T follicular helper cell (primary cell): ENCODE data around the gene CTNNA1.
"Not testable (repeated sequence)": the region's sequence is repeated elsewhere in the genome, so short reads cannot be mapped to it uniquely, and the experiment has no call there.

ENCODE experiments used
- DNase-seq: peaks from one replicate; pipeline ENCODE4 v3.0.0-alpha.2; 2020; ENCODE audit warnings: low read depth

Gene CTNNA1

DNA sequence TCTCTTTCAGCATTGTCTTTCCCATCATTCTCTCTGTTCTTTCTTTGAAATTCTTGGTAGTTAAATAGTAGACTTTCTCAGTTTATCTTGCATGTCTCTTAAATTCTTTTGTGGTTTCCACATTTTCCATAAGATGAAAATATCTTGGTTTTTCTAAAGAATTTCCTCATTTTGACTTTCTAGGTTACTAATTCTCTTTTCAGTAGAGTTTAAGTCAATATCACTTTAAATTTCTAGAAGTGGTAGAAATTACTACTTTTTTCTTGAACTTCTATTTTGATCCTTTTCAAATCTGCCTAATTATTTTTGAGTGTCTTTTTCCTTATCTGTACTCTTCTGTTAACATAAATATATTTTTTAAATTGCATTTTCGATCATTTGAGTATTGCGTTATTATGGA, 145.5 kb downstream of the CTNNA1 start:
- no peak for DNase-seq

DNA sequence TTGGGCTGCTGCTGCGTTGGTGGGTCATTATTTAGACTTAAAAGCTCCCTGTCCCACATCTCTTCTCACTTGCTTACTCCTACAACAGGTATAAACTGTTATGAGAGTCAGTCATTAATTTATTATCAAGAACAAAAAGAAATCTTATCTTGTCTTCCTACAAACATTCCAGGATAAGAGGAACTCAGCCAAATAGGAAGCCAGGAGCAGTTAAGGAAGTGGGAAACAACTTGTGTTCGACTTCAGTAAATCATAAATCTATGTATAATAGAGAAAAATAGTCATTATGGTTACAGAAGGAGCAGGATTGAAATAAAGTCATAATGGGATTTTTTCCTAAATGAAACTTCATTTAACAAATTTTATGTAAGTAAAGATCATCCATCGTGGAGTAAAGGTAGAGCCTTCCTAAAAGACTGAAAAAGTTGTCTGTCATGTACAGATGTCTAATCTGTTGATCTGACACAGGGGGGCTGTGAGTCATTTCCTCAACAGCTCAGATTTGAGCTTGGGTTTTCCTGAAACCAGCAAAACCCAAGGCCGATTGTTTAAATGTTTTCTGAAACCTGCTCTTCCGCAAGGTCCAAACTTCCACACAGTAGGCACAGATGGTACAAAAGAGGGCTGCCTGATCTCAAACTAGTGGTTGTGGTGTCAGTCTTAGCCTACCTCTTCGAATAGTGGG, 147.2 kb downstream of the CTNNA1 start:
- no peak for DNase-seq

DNA sequence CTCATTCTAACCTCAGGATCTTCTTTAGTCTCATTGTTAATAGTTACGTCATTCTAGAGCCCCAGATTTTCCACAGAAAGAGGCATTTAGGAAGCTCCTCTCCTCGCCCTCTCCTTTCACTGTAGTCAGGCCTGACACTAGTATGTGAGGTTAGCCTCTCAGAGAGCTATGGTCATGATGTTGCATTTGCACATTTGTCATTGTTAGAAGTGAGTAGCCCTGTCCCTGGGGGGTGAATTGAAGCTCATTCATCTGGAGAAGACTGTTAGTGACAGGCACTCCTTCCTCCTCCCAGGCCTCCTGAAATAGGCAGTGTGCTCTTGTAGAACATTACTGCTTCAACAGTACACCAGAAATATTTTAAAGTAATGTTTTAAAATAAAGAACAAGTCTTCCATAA, 148.5 kb downstream of the CTNNA1 start:
- no peak for DNase-seq

DNA sequence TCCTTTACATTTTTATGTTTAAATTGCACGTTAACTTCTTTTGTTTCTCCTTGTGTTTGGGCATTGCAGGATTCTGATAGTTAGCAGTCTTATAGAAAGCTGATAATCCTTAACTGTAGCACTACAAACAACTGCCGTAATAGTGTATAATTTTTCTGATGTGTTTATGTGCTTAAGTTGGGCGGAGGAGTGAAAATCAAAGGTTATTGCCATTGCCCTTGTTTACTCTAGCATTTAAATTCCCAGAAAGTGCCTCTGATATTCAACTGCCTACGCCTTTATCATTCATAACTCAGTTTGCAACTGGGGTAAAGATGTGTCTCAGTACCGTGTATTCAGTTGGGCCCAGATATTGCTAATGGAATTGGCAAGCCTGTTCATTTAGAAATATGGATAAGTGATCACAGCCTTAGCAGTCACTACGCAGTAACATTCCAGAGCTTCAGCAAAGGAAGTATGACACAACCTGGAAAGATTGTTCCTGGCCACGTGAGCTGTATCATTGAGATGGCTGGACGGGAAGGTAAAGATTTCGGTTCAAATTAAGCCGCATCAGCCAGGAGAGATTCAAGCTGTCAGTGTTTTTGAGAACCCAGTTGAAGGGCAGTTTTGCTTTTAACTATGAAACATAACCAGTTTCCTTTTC, 150.0 kb downstream of the CTNNA1 start:
- no peak for DNase-seq

GRCh38 chr5:138905541-138905940, 152.3 kb downstream of the CTNNA1 start:
- no peak for DNase-seq

- no peak for DNase-seq
These were observed 156.5 kb downstream of the CTNNA1 start for GRCh38 chr5:138909734-138910133.

GRCh38 chr5:138910546-138911185, 157.4 kb downstream of the CTNNA1 start:
- no peak for DNase-seq

- no peak for DNase-seq
These were observed 158.2 kb downstream of the CTNNA1 start for GRCh38 chr5:138911441-138911840.

DNA sequence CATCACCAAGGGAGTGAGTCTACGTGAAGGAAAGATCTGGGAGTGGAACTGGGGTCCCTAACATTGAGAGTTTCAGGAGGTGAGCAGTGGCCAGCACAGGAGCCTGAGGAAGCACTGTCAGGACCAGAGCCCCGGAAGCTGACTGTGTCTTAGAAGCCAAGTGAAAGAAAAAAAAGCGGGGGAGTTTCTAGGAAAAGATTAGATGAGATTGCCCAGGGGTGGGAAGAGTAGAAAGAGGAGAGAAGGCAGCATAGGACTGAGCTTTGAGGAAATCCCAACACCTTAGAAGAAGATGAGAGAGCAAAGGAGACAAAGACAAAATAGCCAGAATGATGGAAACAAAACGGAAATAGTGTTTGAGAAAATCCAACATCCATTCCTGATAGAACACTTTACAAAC, 158.9 kb downstream of the CTNNA1 start:
- DNase-seq = no peak

- DNase-seq = no peak
These were observed 160.5 kb downstream of the CTNNA1 start for GRCh38 chr5:138913773-138914172.

DNA sequence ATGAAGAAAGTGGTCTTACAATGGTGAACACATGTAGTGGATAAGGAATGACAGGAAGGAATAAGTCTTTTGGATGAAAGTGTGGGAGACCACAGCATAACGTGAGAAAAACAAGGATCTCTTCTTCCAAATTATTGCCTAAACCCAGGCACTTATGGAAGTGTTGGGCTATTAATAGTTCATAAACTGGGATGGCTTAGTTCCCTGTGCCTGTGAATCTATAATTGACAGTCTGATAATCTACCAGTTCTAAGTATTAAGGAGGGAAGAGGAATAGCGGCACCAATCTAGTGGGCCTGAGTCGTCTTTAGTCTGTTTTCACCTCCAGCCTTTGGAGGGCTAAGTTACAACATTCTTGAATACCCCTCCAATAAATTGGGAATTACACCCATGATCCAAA, 161.1 kb downstream of the CTNNA1 start:
- DNase-seq = no peak

- DNase-seq = no peak
These were observed 165.5 kb downstream of the CTNNA1 start for GRCh38 chr5:138918686-138919085.

DNA sequence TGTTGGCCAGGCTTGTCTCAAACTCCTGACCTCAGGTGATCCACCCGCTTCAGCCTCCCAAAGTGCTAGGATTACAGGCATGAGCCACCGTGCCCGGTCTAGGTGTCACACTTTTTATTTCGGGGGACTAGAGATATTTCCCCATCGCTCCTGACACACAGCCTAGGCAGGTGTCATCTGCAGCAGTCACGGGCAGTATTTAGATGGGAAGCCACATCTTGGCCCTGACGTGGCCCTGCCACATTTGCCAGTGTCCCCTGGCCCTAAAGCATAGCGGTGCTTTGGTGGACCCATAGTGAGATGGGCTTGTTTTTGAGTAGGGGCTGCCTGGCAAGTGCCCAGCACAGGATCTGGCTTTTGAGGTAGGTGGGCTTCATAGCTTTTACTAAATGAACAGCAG, 167.0 kb downstream of the CTNNA1 start:
- no peak for DNase-seq

DNA sequence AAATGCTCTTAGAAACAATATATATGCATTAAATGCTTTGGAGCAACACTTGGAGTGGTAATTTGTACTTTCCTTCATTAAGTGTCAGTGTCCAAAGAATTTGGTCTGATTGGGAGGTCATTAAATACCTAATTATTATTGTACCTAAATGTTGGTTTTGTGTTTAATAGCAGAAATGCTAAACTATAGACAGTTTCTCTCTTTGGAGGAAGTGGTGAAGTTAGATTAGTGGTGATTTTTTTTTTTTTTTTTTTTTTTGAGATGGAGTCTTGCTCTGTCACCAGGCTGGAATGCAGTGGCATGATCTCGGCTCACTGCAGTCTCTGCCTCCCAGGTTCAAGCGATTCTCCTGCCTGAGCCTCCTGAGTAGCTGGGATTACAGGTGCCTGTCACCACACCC, 168.1 kb downstream of the CTNNA1 start:
- DNase-seq = not testable (repeated sequence)

DNA sequence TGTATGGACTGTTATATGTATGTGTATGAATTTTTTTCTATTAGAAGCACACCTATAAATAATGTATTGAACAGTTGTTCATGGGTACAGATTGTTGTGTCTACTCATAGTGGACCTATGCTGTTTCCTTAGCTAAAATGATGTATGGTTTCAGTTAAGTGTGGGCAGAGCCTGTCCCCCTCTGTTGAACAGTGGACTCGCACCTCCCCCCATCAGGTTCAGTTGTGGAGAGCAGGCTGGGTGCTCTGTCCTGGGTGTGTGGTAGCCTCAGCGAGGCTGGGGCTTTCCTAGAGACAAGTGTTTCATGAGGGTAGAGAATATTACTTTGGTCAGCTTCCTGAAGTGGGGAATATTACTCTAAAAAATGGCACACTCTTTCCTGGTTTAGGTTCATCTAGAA, 169.3 kb downstream of the CTNNA1 start:
- no peak for DNase-seq

DNA sequence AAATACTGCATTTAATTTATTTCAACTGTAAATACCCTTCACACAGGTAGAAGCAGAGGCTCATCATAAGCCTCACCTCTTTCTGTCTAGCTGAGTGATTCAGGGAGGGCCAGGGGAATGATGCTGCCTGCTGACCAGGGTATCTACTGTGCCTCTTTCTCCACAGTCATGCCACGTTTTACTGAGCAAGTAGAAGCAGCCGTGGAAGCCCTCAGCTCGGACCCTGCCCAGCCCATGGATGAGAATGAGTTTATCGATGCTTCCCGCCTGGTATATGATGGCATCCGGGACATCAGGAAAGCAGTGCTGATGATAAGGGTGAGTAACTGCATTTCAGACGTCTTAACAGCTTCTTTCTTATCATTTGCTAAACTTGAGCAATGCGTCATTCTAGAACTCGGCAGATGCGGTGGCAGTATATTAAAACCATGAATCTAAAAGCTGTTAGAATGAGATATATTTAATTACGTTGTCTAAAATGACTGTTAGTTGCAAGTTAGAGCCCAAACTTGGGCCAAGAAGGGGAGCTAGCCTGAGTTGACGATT, 171.9 kb downstream of the CTNNA1 start:
- DNase-seq = no peak

- no peak for DNase-seq
These were observed 173.0 kb downstream of the CTNNA1 start for GRCh38 chr5:138926257-138926656.

- no peak for DNase-seq
These were observed 173.6 kb downstream of the CTNNA1 start for GRCh38 chr5:138926688-138927448.

DNA sequence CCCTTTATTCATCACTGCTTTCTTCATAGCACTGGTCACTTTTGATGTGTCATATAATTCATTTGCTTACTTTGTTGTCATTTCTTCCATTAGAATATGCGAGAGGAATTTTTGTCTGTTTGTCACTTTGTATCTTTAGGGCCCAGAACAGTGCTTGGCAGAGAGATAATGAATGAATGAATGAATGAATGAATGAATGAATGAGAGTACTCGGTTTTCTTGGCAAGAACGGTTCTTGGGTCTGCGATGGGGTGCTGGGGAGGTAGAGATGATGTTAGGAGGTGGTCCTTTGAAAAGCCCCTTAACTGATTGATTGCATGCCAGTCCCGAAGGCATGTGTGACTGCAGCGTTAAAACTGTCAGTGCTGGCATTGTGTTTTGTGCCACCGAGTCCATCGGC, 174.3 kb downstream of the CTNNA1 start:
- DNase-seq = no peak

DNA sequence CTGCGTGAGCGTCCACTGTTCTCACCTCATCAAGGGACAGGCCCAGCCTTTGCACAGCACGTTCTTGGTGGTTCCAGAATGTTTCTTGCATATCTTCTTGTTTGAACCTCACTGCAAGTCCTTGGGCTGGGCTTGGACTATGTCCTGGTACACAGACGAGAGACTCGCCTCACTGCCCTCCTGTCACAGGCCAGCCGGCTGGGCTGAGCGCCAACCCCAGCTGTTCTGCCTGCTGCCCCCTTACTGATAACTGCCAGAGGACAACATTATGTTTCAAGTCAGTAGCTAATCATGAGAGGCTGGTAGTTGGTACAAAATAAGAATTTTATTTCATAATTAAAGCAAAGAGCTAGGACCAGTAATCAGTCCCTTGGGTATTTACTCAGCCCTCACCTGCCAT, 174.8 kb downstream of the CTNNA1 start:
- DNase-seq = no peak

- DNase-seq = no peak
These were observed 176.3 kb downstream of the CTNNA1 start for GRCh38 chr5:138929571-138929955.

DNA sequence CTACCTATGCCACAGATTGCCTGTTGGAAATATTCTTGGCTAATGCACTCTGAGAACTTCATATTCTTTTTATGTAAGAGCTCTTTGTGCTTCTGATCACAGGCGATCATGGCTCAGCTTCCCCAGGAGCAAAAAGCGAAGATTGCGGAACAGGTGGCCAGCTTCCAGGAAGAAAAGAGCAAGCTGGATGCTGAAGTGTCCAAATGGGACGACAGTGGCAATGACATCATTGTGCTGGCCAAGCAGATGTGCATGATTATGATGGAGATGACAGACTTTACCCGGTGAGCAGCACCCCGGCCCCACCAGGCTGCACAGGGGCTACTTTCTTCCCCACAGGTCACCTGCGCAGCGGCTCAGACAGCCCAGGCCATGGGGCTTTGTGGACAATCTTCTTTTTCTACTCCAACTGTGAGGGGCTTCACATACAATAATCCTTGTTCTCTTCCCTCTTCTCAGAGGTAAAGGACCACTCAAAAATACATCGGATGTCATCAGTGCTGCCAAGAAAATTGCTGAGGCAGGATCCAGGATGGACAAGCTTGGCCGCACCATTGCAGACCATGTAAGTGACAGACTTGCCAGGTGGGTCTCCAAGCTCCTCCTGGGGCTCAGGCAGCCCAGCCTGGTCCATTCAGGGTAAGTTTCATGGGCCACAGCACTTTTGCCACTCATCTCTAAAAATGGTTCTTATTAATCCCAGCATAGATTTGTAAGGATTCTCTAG, 177.3 kb downstream of the CTNNA1 start:
- no peak for DNase-seq
